SKM-1 (cell line): Measurements from ENCODE around the gene TMEM204.

Experiments
- DNase-seq: peaks from one replicate; lab custom pipeline; 2025; ENCODE audit not compliant: unreplicated experiment; lab: John Stamatoyannopoulos, UW

TMEM204 gene

GRCh38 chr16:1499756-1500464 lies 33.6 kb upstream of the TMEM204 start:
- no peak for DNase-seq

GRCh38 chr16:1500465-1501150 lies 32.9 kb upstream of the TMEM204 start:
- DNase-seq = no peak

- DNase-seq = no peak
These were observed 31.8 kb upstream of the TMEM204 start for GRCh38 chr16:1501630-1502029.

DNA sequence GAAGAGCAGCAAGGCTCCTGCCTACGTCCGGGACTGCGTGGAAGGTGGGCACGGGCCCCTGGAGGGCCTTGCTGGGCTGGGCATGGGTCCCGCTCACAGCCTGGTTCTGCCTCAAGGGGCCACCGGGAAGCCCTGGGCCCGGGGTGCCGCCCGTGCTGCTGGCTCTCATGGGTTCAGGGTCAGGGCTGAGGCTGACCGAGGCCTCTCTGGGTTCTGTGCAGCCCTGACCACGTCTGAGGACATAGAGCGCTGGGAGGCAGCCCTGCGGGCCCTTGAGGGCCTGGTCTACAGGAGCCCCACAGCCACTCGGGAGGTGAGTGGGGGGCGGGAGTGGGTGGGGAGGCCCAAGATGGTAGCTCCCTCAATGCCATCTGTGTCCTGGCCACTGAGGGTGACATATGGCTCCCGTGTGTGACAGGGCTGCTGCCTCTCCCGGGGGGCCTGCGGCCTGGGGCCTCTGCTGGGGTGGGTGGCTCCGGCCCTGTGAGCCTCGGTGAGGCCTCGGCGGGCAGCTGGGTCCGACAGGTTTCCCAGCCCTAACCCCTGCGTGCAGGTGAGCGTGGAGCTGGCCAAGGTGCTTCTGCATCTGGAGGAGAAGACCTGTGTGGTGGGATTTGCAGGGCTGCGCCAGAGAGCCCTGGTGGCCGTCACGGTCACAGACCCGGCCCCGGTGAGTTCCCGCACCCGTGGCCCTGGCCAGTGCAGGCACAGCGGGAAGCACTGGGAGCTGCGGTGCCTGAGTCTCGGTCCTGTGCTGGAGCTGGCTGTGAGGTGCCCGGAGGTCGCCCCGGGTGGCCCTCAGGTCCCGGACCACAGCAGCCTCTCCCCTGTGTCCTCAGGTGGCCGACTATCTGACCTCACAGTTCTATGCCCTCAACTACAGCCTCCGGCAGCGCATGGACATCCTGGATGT lies 31.1 kb upstream of the TMEM204 start:
- no peak for DNase-seq

DNA sequence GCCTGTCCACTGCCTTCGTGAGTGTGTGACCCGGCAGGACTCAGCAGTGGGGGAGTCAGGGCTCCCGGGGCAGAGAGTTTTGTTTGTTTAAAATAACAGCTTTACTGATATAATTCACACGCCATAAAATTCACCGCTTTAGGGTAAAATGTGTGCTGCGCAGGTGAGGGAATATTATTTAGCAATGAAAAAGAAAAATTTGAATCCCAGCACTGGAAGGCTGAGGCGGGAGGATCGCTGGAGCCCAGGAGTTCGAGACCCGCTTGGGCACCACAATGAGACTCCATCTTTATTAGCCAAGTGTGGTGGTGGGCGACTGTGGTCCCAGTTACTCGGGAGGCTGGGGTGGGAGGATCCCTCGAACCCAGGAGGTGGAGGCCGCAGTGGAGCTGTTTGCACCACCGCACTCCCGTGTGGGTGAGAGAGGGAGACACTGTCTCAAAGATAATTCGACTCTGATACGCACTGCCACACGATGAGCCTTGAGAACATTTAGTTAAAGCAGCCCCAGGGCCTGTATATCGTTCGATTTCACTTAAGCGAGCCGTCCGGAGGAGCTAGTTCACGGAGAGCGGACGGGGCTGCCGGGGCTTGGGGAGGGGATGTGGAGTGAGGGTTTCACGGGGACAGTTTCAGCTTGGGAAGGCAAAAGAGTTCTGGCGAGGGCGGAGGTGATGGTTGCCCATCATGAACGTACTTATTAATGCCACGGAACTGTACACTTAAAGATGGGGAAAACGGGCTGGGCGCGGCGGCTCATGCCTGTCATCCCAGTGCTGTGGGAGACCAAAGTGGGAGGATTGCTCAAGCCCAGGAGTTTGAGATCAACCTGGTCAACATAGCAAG lies 30.1 kb upstream of the TMEM204 start:
- no peak for DNase-seq

- no peak for DNase-seq
These were observed 28.2 kb upstream of the TMEM204 start for GRCh38 chr16:1505073-1505844.

GRCh38 chr16:1505912-1506311 lies 27.6 kb upstream of the TMEM204 start:
- no peak for DNase-seq

- no peak for DNase-seq
These were observed 26.8 kb upstream of the TMEM204 start for GRCh38 chr16:1506494-1507213.

DNA sequence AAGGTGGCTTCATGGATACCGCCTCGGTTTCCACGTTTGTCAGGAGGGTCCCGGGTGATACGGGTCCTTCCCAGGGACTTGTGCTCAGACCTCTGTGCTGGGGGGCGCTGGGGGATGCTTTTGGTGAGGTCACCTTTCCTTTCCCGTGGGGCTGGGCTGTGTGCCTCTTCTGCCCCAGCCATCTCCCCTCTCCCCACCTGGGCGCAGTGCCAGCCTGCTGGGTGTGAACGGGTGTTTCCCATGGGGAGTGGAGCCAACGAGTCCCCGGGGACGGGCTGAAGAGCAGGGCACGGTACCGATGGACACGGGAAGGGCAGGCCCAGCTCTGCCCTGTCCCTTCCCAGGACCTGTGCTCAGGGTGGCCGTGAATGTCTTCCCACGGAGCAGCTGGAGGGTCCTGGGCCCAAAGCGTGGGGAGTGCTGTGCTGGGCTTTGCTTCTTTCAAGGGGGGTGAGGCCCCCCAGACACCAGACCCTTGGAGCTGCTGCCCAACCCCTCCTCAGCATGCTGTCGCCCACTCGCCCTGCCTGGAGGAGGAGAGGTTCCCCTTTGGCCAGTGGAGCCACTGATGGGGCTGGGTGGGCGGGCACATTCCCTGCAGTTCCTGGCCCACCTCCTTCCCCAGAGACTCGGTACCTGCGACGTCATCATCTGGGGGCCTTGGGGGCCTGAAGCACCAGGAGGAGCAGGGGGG lies 24.8 kb upstream of the TMEM204 start:
- DNase-seq = no peak

GRCh38 chr16:1509307-1510221 lies 23.9 kb upstream of the TMEM204 start:
- no peak for DNase-seq

GRCh38 chr16:1510272-1510671 lies 23.2 kb upstream of the TMEM204 start:
- no peak for DNase-seq

GRCh38 chr16:1510941-1511351 lies 22.5 kb upstream of the TMEM204 start:
- DNase-seq = no peak

- DNase-seq = no peak
These were observed 21.6 kb upstream of the TMEM204 start for GRCh38 chr16:1511662-1512569.

DNA sequence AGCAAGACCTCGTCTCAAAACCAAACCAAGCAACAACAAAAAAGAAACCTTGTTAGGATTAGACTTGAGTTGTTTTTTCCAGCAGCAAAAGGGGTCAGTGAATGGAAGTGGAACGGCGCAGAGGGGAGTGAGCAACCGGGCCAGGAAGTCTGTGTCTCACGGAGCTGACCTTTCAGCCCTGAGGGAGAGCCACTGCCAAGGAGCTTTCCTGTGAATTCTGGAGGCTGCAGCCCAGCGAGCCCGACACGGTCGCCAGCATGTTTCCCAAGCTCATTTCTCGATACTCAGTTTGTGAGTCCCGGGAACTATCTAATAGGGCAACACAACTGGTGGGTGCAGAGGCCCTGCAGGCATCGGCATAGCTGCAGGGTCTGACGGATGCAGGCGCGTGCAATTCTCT lies 20.7 kb upstream of the TMEM204 start:
- DNase-seq = no peak

DNA sequence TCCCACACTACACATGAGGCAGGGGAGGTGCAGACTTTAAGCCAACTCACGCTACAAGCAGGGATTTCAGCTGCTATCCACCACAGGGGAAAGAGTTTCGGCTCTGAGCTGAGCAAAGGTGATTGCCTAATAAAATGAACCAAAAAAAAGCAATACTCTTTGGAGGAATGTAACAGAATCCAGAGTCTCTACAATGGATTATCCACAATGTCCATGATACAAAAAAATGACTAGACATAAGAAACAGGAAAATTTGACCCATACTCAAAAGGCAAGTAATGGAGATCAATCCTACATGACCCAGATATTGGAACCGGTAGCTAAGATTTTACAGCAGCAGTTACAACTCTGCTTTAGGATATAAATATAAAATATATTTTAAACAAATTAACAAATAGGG lies 19.0 kb upstream of the TMEM204 start:
- DNase-seq = no peak

DNA sequence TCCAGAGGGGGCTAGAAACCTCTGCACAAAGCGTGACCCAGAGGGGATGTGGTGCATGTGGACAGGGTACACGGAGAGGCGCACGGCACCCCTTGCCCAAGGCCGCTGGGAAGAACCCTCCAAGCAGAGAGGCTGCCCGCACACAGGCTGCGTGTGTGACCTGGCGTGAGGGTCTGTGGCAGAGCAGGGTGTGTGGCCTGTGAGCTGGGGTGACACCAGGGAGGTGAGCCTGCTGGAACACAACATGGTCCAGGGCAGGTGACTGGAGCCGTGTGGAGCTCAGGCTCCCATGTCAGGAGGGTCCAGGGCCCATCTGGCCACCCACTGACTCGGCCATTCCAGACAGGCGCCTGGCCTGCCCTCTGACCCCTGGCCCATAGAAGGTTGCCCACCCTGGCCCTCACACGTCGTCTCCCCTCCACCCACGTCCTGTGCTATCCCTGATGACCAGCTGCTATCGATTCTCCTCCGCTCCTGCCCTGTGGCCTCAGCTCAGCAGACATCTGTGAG lies 14.8 kb upstream of the TMEM204 start:
- no peak for DNase-seq

DNA sequence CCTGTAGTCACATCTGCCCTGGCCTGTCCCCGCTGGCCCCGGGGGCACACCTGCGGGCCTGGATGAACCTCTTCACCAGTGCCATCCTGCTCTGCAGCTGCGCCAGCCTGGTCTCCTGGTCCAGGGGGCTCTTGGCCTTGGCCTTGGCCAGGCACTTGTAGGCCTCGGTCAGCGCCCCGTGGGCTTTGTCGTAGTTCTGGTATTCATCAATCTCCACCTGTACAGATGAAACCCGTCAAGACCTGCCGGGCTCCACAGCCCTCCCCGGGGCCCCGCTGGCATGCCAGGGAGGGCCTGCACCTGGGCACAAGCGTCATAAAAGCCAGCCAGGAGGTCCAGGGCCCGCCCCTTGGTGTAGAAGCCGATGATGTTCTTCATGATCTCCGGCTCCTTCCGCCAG lies 13.6 kb upstream of the TMEM204 start:
- no peak for DNase-seq
